ENCODE data around the gene LEAP2. TPM values are rescaled to one million over a fixed set of nuclear protein-coding genes. Genes with fewer than 3 reads are reported as not detected.
A peak's percentile ranks its signal among the peaks of the same experiment; 100 is the strongest.

The LEAP2 gene
- total RNA-seq, 1 donor = 0.18 TPM

- TF ChIP-seq CTCF (IDR thresholded peaks at IDR 0.05; ENCODE audit: insufficient read depth, low read length) = no peak
- DNase-seq (ENCODE audit: low read depth) = no peak
- H3K4me3 ChIP-seq (ENCODE audit: low read depth, low read length) = peak overlapping the region; percentile 1
These were observed 44.5 kb upstream of the LEAP2 start for GRCh38 chr5:132828846-132829494.

- peak overlapping the region; percentile 73 for H3K4me3 ChIP-seq (ENCODE audit: low read depth, low read length)
- peak; percentile 59 for DNase-seq (ENCODE audit: low read depth)
- TF ChIP-seq CTCF (IDR thresholded peaks at IDR 0.05; ENCODE audit: insufficient read depth, low read length) = peak; percentile 93
These were observed 43.6 kb upstream of the LEAP2 start for GRCh38 chr5:132829742-132830435.

- no peak for TF ChIP-seq CTCF (IDR thresholded peaks at IDR 0.05; ENCODE audit: insufficient read depth, low read length)
- peak; percentile 25 for DNase-seq (ENCODE audit: low read depth)
- H3K4me3 ChIP-seq (ENCODE audit: low read depth, low read length) = peak within 1 kb of the TSS; percentile 73
These were observed 42.9 kb upstream of the LEAP2 start, which contains the start of gene SHROOM1 for GRCh38 chr5:132830436-132831094. Gene SHROOM1 (minus strand): TSS chr5:132830647. CDS start chr5:132826140, 4,507 bp downstream.

GRCh38 chr5:132831095-132831860 lies 42.2 kb upstream of the LEAP2 start:
- no peak for DNase-seq (ENCODE audit: low read depth)
- TF ChIP-seq CTCF (IDR thresholded peaks at IDR 0.05; ENCODE audit: insufficient read depth, low read length) = no peak
- peak overlapping the region; percentile 73 for H3K4me3 ChIP-seq (ENCODE audit: low read depth, low read length)

GRCh38 chr5:132832612-132833011 lies 40.9 kb upstream of the LEAP2 start:
- H3K4me3 ChIP-seq (ENCODE audit: low read depth, low read length) = no peak overlapping the region
- no peak for TF ChIP-seq CTCF (IDR thresholded peaks at IDR 0.05; ENCODE audit: insufficient read depth, low read length)
- no peak for DNase-seq (ENCODE audit: low read depth)

GRCh38 chr5:132834057-132834456 lies 39.4 kb upstream of the LEAP2 start:
- no peak for DNase-seq (ENCODE audit: low read depth)
- no peak overlapping the region for H3K4me3 ChIP-seq (ENCODE audit: low read depth, low read length)
- no peak for TF ChIP-seq CTCF (IDR thresholded peaks at IDR 0.05; ENCODE audit: insufficient read depth, low read length)

All from fibroblast of the aortic adventitia (primary cell).